Fibroblast of peridontal ligament (primary cell): ENCODE data around the gene ATP10A.
"Not testable (repeated sequence)": the region's sequence is repeated elsewhere in the genome, so short reads cannot be mapped to it uniquely, and the experiment has no call there.

Experiments used
- DNase-seq: peaks from one replicate; pipeline ENCODE4 v3.0.0-alpha.2; 2010; ENCODE audit errors: extremely low read depth

The ATP10A gene

GRCh38 chr15:25856059-25856458, 7.1 kb downstream of the ATP10A start:
- not testable (repeated sequence) for DNase-seq

- DNase-seq: peak; percentile 23
Measured at GRCh38 chr15:25852661-25853524, 10.2 kb downstream of the ATP10A start.

- DNase-seq: no peak
Measured at GRCh38 chr15:25852027-25852426, 11.1 kb downstream of the ATP10A start.

- DNase-seq: peak; percentile 60
Measured at GRCh38 chr15:25850154-25851111, 12.7 kb downstream of the ATP10A start.

- DNase-seq: peak; percentile 85
Measured at GRCh38 chr15:25849157-25849921, 13.8 kb downstream of the ATP10A start.

GRCh38 chr15:25848784-25849156, 14.4 kb downstream of the ATP10A start:
- no peak for DNase-seq

- no peak for DNase-seq
Measured at GRCh38 chr15:25848325-25848724, 14.8 kb downstream of the ATP10A start.

GRCh38 chr15:25847051-25847450, 16.1 kb downstream of the ATP10A start:
- no peak for DNase-seq

GRCh38 chr15:25846377-25846776, 16.8 kb downstream of the ATP10A start:
- no peak for DNase-seq

GRCh38 chr15:25844981-25845680, 18.0 kb downstream of the ATP10A start:
- no peak for DNase-seq

- DNase-seq: no peak
Measured at GRCh38 chr15:25844542-25844941, 18.6 kb downstream of the ATP10A start.

- no peak for DNase-seq
Measured at GRCh38 chr15:25844076-25844475, 19.1 kb downstream of the ATP10A start.

- DNase-seq: no peak
Measured at GRCh38 chr15:25839638-25840156, 23.4 kb downstream of the ATP10A start.

GRCh38 chr15:25838871-25839195, 24.3 kb downstream of the ATP10A start:
- DNase-seq: no peak

GRCh38 chr15:25838191-25838870, 24.8 kb downstream of the ATP10A start:
- DNase-seq: no peak

- peak; percentile 19 for DNase-seq
Measured at GRCh38 chr15:25832158-25832557, 31.0 kb downstream of the ATP10A start.

GRCh38 chr15:25830844-25831451, 32.2 kb downstream of the ATP10A start:
- peak; percentile 98 for DNase-seq

GRCh38 chr15:25829073-25829472, 34.1 kb downstream of the ATP10A start:
- DNase-seq: no peak

GRCh38 chr15:25825207-25825606, 37.9 kb downstream of the ATP10A start:
- no peak for DNase-seq

- DNase-seq: no peak
Measured at GRCh38 chr15:25824618-25825017, 38.5 kb downstream of the ATP10A start.
